Activated CD4-positive, alpha-beta T cell treated with anti-CD3 and anti-CD28 coated beads, Interleukin-2, amount 10 ng/mL, durations not matched to agents 7 days and 5 days (primary cell): ENCODE data around the gene RAC2. TPM values are rescaled to one million over a fixed set of nuclear protein-coding genes. Genes with fewer than 3 reads are reported as not detected.
"Not testable (repeated sequence)": the region's sequence is repeated elsewhere in the genome, so short reads cannot be mapped to it uniquely, and the experiment has no call there.

Experiments
- CTCF ChIA-PET: fragments of 350-600 bp; sonication (Branson Sonifier 250); formaldehyde crosslinking; loops from one replicate; lab custom pipeline; 2021; ENCODE audit warnings: antibody characterized with exemption; lab: Charles Lee
- POLR2A ChIA-PET: fragments of 350-600 bp; sonication (Branson Sonifier 250); formaldehyde crosslinking; loops from one replicate; lab custom pipeline; 2021; ENCODE audit warnings: antibody characterized with exemption; lab: Charles Lee
- DNase-seq: peaks from one replicate; pipeline ENCODE4 v3.0.0-alpha.2; 2020
- H3K27ac Mint-ChIP-seq: one replicate; pipeline ENCODE4 v1.8.0; 2021; ENCODE audit warnings: mild to moderate bottlenecking, moderate library complexity, mixed read lengths
- H3K27me3 Mint-ChIP-seq: one replicate; pipeline ENCODE4 v1.8.0; 2021; ENCODE audit warnings: mixed read lengths
- H3K36me3 Mint-ChIP-seq: one replicate; pipeline ENCODE4 v1.8.0; 2021; ENCODE audit warnings: low read depth, mixed read lengths
- H3K4me1 Mint-ChIP-seq: one replicate; pipeline ENCODE4 v1.8.0; 2021; ENCODE audit warnings: mixed read lengths
- H3K4me3 Mint-ChIP-seq: one replicate; pipeline ENCODE4 v1.8.0; 2021; ENCODE audit warnings: mild to moderate bottlenecking, moderate library complexity, mixed read lengths
- H3K9me3 Mint-ChIP-seq: one replicate; pipeline ENCODE4 v1.8.0; 2021; ENCODE audit warnings: mixed read lengths
- total RNA-seq, 2 experiments: library from RNA; stranded (reverse); gene quantifications; one replicate each; pipeline ENCODE4 v1.2.3, GENCODE V29; 2021

Gene RAC2
- total RNA-seq, 2 experiments from 2014 or later: 1,015 to 1,117 TPM

DNA sequence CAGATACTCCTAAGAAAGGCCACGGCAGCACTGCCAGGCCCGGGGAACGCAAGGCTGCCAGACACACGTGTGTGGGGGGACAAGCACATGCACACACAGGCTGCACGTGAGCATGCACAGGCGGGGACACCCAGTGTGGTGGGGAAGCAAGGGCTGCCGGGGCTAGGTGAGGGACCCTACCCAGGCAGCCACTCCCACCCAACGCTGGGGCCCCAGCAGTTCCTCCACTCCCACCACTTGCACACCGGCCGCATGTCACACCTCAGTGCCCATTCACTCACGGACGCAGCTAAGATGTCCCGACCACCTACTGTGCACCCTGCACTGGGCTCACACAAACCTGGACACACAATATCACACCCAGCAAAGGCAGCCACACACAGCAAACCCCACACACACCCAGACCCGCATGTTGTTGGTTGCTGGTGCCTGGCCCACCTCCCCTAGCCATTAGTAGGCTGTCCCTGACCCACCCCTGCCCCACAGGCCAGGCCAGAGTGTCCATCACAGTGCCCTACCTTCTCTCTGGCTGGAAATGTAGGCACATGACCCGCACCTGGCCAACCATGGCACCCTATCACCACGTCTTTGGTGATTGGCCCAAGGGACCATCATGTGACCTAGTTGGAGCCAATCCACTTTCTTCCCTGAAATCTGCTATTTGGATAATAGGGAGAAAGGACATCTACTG lies 40.6 kb downstream of the RAC2 start:
- Mint-ChIP-seq H3K4me1 (peaks cover 28% of the 10 kb centered on the region), H3K27me3 (no peaks in the 10 kb centered on the region), H3K27ac (peak overlapping the region; percentile 25), H3K36me3 (peaks cover 5% of the 10 kb centered on the region), H3K9me3 (no peaks in the 10 kb centered on the region), H3K4me3 (no peak overlapping the region)
- ChIA-PET CTCF (interaction anchor here (1.3 to 3.9 kb wide), 2 partner anchors 13 to 38 kb away, joined by 3 to 19 read pairs; no protein-coding TSS in a partner anchor), POLR2A (no interaction called here)
- no peak for DNase-seq

DNA sequence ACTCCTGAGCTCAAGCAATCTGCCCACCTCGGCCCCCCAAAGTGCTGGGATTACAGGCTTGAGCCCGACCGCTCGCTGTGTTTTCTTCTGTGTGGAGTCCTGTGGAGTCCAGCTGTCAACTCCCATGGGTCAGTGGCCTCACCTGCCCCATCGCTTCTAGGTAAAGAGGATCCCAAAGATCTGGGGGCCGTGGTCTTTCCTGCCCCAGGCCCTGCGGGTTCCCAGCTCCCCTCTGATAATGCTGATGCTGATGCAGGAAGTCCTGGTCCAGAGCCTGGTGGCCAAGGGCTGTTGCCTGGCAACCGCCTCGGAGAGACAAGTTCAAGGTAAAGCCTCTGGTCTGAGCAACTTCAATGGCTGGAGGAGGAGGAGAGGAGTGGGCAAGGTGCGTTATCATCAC lies 41.4 kb downstream of the RAC2 start:
- H3K4me1 Mint-ChIP-seq: peaks cover 28% of the 10 kb centered on the region
- DNase-seq: no peak
- no peaks in the 10 kb centered on the region for H3K27me3 Mint-ChIP-seq
- H3K27ac Mint-ChIP-seq: no peak overlapping the region
- no peaks in the 10 kb centered on the region for H3K9me3 Mint-ChIP-seq
- no peak overlapping the region for H3K4me3 Mint-ChIP-seq
- CTCF ChIA-PET: interaction anchor here (1.3 kb wide), 1 partner anchor 37 kb away, joined by 3 read pairs; no protein-coding TSS in a partner anchor
- POLR2A ChIA-PET: no interaction called here
- peaks cover 5% of the 10 kb centered on the region for H3K36me3 Mint-ChIP-seq

- H3K9me3 Mint-ChIP-seq: no peaks in the 10 kb centered on the region
- CTCF ChIA-PET: interaction anchor here (1.3 to 4.2 kb wide), 5 partner anchors 8 to 40 kb away, joined by 3 to 52 read pairs (median 31); partner anchors contain the start of gene SSTR3
- POLR2A ChIA-PET: no interaction called here
- no peak overlapping the region for H3K4me3 Mint-ChIP-seq
- peak overlapping the region; percentile 63 for H3K27ac Mint-ChIP-seq
- no peaks in the 10 kb centered on the region for H3K27me3 Mint-ChIP-seq
- DNase-seq: no peak
- peaks cover 29% of the 10 kb centered on the region for H3K4me1 Mint-ChIP-seq
- H3K36me3 Mint-ChIP-seq: peaks cover 5% of the 10 kb centered on the region
Observed at GRCh38 chr22:37202001-37202555, 42.0 kb downstream of the RAC2 start.

GRCh38 chr22:37201443-37201820 lies 42.6 kb downstream of the RAC2 start:
- H3K9me3 Mint-ChIP-seq, H3K27me3 Mint-ChIP-seq, H3K36me3 Mint-ChIP-seq, H3K4me3 Mint-ChIP-seq, DNase-seq, POLR2A ChIA-PET: not testable (repeated sequence)
- CTCF ChIA-PET: interaction anchor here (0.9 to 4.2 kb wide), 7 partner anchors 9 to 106 kb away, joined by 3 to 52 read pairs (median 26); partner anchors contain the start of gene SSTR3
- peaks cover 33% of the 10 kb centered on the region for H3K4me1 Mint-ChIP-seq
- H3K27ac Mint-ChIP-seq: peak overlapping the region; percentile 63

DNA sequence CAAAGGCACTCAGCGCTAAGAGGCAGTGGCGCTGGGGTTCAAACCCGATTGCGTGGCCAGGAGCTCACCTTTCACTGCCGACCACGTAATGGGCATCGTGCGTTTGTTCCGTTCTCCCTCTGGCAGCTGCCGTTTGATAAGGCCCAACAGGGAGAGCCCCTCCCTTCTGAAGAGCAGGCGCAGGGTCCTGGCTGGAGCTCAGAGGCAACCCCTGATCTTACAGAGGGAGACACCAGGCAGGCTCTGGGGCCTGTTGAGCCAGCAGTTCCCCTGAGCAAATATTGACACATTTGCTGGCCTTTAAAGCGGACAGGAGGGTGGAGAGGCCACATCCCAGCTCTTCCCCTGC lies 44.3 kb downstream of the RAC2 start:
- no peaks in the 10 kb centered on the region for H3K27me3 Mint-ChIP-seq
- H3K4me1 Mint-ChIP-seq: peaks cover 37% of the 10 kb centered on the region
- H3K4me3 Mint-ChIP-seq: peak overlapping the region; percentile 30
- no peaks in the 10 kb centered on the region for H3K9me3 Mint-ChIP-seq
- CTCF ChIA-PET: interaction anchor here (0.5 to 4.2 kb wide), 47 partner anchors 11 to 748 kb away, joined by 3 to 52 read pairs (median 4); partner anchors contain the start of genes IFT27, IL2RB, KCTD17 and MPST
- H3K36me3 Mint-ChIP-seq: no peaks in the 10 kb centered on the region
- DNase-seq: peak; percentile 29
- peak overlapping the region; percentile 95 for H3K27ac Mint-ChIP-seq
- POLR2A ChIA-PET: interaction anchor here (0.6 kb wide), 2 partner anchors 21 to 50 kb away, joined by 3 to 6 read pairs; partner anchors contain the start of gene IL2RB

DNA sequence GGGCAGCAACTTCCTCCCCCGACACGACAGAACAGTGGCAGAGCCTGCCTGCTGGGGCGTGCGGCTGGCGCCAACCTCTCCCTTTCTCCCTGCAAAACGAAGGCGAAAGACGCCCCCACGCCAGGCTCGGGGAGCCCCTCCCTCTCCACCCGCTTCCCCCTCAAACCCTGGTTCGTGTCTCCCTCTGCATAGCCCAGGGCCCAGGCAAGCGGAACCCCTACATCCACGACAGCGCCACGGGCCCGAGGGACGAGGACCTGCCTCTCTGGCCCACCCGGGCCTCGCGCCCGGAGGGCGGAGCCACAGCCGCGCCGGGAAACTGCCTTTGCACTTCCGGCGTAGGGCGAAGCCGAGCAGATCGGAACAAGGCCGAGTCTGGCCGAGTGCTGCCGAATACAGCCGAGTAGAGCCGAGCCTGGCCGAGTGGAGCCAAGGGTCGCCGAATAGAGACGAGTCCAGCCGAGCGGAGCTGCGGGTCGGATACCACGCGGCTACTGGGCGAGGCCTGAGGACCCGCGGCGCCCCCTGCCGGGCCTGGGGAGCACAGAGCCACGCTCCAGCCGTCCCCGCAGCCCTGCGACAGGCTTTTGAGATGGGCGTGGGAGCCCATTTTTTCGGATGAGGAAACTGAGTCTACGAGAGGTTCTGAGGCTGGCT lies 44.8 kb downstream of the RAC2 start:
- Mint-ChIP-seq H3K4me3 (peak overlapping the region; percentile 94), H3K27me3 (no peaks in the 10 kb centered on the region), H3K27ac (peak overlapping the region; percentile 95), H3K9me3 (no peaks in the 10 kb centered on the region), H3K4me1 (peaks cover 42% of the 10 kb centered on the region), H3K36me3 (no peaks in the 10 kb centered on the region)
- CTCF ChIA-PET: interaction anchor here (0.5 to 4.2 kb wide), 51 partner anchors 10 to 747 kb away, joined by 3 to 52 read pairs (median 4); partner anchors contain the start of genes IFT27, IL2RB, KCTD17 and MPST
- POLR2A ChIA-PET: interaction anchor here (0.6 kb wide), 2 partner anchors 20 to 49 kb away, joined by 3 to 6 read pairs; partner anchors contain the start of gene IL2RB
- DNase-seq: peak; percentile 100

DNA sequence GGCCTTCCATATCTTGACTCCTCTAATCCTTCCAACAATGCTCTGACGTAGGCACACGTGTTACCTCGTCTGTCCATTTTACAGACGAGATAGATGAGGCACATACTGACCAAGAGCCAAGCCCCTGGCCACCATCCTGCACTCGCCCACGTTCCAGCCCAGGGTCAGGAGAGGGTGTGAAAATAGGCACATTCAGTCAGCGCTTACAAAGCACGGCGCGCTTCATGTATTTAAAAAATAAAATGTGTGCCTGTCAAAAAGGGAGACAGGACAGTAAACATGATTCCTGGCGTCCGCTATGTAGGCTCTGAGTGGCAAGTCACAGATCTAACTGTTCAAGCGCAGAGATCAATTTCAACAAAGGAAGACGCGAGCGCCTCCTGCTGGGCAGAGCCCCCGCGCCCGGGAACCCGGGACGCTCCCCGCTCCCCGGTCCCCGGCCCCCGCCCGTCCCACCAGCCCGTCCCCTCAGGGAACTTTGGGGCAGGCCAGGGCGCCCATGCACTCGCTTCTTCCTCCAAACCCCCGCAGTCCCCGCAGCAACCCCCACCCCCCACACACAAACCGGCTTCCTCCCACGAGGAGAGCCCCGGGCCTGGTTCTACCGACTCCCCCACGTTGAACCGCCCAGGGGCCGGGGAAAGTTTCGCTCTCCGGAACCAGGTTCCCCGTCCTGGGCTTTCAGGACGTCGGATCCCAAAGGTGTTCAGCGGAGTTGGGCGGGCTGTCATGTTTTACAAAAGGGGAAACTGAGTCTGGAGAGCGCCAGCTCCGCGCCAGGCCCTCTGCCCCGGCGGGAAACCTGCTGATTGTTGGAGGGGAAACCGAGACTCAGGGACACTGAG lies 45.6 kb downstream of the RAC2 start:
- Mint-ChIP-seq H3K9me3 (no peaks in the 10 kb centered on the region), H3K36me3 (no peaks in the 10 kb centered on the region), H3K27ac (peak overlapping the region; percentile 95), H3K27me3 (no peaks in the 10 kb centered on the region), H3K4me3 (peak overlapping the region; percentile 94), H3K4me1 (peaks cover 50% of the 10 kb centered on the region)
- POLR2A ChIA-PET: no interaction called here
- CTCF ChIA-PET: interaction anchor here (0.7 to 4.2 kb wide), 49 partner anchors 9 to 422 kb away, joined by 3 to 52 read pairs (median 4); partner anchors contain the start of genes IFT27, IL2RB, KCTD17 and MPST
- DNase-seq: peak; percentile 90

- Mint-ChIP-seq H3K4me1 (peaks cover 57% of the 10 kb centered on the region), H3K36me3 (peaks cover 6% of the 10 kb centered on the region), H3K27me3 (no peaks in the 10 kb centered on the region), H3K27ac (peak overlapping the region; percentile 95), H3K4me3 (peak overlapping the region; percentile 94), H3K9me3 (no peaks in the 10 kb centered on the region)
- POLR2A ChIA-PET: interaction anchor here (0.5 to 0.6 kb wide), 2 partner anchors 28 to 31 kb away, joined by 3 read pairs; no protein-coding TSS in a partner anchor
- no peak for DNase-seq
- CTCF ChIA-PET: interaction anchor here (0.7 to 3.1 kb wide), 22 partner anchors 13 to 416 kb away, joined by 3 to 9 read pairs (median 4); no protein-coding TSS in a partner anchor
Observed at GRCh38 chr22:37197451-37198257, 46.4 kb downstream of the RAC2 start.

- no peak for DNase-seq
- no peak overlapping the region for H3K4me3 Mint-ChIP-seq
- peak overlapping the region; percentile 60 for H3K27ac Mint-ChIP-seq
- ChIA-PET CTCF (interaction anchor here (0.6 to 3.1 kb wide), 19 partner anchors 12 to 719 kb away, joined by 3 to 9 read pairs (median 4); no protein-coding TSS in a partner anchor), POLR2A (interaction anchor here (0.6 kb wide), 1 partner anchor 30 kb away, joined by 3 read pairs; no protein-coding TSS in a partner anchor)
- H3K27me3 Mint-ChIP-seq: no peaks in the 10 kb centered on the region
- peaks cover 8% of the 10 kb centered on the region for H3K36me3 Mint-ChIP-seq
- H3K9me3 Mint-ChIP-seq: peaks cover 2% of the 10 kb centered on the region
- peaks cover 59% of the 10 kb centered on the region for H3K4me1 Mint-ChIP-seq
Observed at GRCh38 chr22:37196539-37197450, 47.3 kb downstream of the RAC2 start.

DNA sequence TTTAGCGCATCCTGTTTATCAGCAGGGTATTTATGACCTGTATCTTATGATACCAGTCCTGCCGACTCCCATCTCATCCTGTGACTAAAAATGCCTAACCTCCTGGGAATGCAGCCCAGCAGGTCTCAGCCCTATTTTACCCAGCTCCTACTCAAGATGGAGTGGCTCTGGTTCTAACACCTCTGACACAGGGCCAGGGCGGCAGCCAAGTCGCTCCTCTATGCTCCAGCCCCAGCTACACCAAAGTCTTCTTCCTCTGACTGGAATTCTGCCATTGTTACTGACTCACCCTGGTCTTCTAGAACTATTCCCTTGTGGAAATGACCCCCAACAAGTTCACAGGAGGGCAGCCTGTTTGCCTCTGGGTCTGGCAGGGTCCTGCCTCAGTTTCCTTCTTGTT lies 48.1 kb downstream of the RAC2 start:
- H3K4me1 Mint-ChIP-seq: peaks cover 58% of the 10 kb centered on the region
- H3K27ac Mint-ChIP-seq: no peak overlapping the region
- POLR2A ChIA-PET: no interaction called here

More for the DNA sequence above, 48.1 kb downstream of the RAC2 start:
- no peak for DNase-seq
- CTCF ChIA-PET: interaction anchor here (0.6 kb wide), 1 partner anchor 718 kb away, joined by 3 read pairs; no protein-coding TSS in a partner anchor
- no peak overlapping the region for H3K4me3 Mint-ChIP-seq
- peaks cover 8% of the 10 kb centered on the region for H3K36me3 Mint-ChIP-seq
- H3K27me3 Mint-ChIP-seq: no peaks in the 10 kb centered on the region
- peaks cover 2% of the 10 kb centered on the region for H3K9me3 Mint-ChIP-seq
